ENCODE measurements around the gene IQSEC1.

GRCh38 chr3:13013994-13014754 lies 59.1 kb downstream of the IQSEC1 start:
- TF ChIP-seq POLR2A (IDR thresholded peaks at IDR 0.05; ENCODE audit: borderline replicate concordance, extremely low read depth, insufficient read depth, insufficient read length): no peak
- no peak for TF ChIP-seq CTCF (IDR thresholded peaks at IDR 0.05 in 2 of 3, conservative IDR thresholded peaks at IDR 0.05 in 1 of 3; ENCODE audit: borderline replicate concordance in 1 of 3, insufficient read depth in 1 of 3, low read depth in 2 of 3, low read length in 2 of 3)
- TF ChIP-seq RAD21 (IDR thresholded peaks at IDR 0.05; ENCODE audit: low read depth): no peak
- no peak for TF ChIP-seq ZFX (IDR thresholded peaks at IDR 0.05)
